Activated naive CD4-positive, alpha-beta T cell treated with anti-CD3 and anti-CD28 coated beads, Interleukin-2, amount 50 U/mL, for 24 hours (primary cell): ENCODE results near the gene PIEZO2.

Experiments
- H3K27ac Mint-ChIP-seq: one replicate; pipeline ENCODE4 v1.8.0; 2021; ENCODE audit warnings: mild to moderate bottlenecking, mixed read lengths
- H3K27me3 Mint-ChIP-seq: one replicate; pipeline ENCODE4 v1.8.0; 2021; ENCODE audit warnings: mixed read lengths
- H3K36me3 Mint-ChIP-seq: one replicate; pipeline ENCODE4 v1.8.0; 2021; ENCODE audit warnings: mixed read lengths
- H3K4me1 Mint-ChIP-seq: one replicate; pipeline ENCODE4 v1.8.0; 2021; ENCODE audit warnings: mixed read lengths
- H3K4me3 Mint-ChIP-seq: one replicate; pipeline ENCODE4 v1.8.0; 2021; ENCODE audit warnings: mild to moderate bottlenecking, mixed read lengths
- H3K9me3 Mint-ChIP-seq: one replicate; pipeline ENCODE4 v1.8.0; 2021; ENCODE audit warnings: mixed read lengths

Gene PIEZO2

DNA sequence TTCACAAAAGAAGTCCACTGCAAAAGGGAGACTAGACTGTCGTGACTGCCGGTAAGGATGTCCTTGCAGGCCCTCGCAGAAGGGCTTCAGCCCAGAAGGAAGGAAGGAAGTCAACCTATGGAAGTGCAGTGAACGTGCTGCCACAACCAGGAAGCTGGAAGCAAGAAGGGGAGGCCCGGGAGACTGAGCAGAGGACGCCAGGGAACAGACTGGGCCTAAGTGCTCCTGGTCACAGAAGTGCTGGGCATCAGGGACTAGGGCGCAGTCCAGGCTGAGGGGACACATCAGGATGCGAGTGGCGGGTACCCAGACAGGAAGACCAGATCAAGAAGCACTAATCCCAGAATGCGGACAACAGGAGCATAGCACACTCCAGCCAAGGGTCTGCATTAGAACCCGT lies 78.8 kb downstream of the PIEZO2 start:
- Mint-ChIP-seq H3K9me3 (peaks cover 5% of the 10 kb centered on the region), H3K27ac (no peak overlapping the region), H3K4me3 (no peak overlapping the region), H3K36me3 (no peaks in the 10 kb centered on the region), H3K4me1 (no peaks in the 10 kb centered on the region), H3K27me3 (no peaks in the 10 kb centered on the region)

DNA sequence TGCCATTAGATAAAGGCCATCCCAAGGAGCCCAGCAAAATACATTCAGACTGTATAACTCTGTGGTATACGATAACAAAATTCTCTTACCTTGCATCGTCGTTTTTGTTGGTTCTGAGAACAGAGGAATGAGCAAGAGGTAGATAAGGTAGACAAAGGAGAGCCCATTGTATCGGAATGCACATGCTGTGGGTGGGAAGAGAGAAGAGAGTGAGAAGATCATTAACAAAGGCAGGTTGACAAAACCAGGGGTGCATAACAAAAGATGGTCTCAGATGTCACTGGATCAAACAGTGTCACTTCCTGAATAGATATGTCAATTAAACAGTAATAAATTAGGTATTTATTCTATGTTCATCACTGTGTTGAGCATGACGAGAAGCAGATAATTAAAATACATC lies 83.3 kb downstream of the PIEZO2 start:
- H3K36me3 Mint-ChIP-seq = no peaks in the 10 kb centered on the region
- no peak overlapping the region for H3K4me3 Mint-ChIP-seq
- H3K4me1 Mint-ChIP-seq = no peaks in the 10 kb centered on the region
- H3K9me3 Mint-ChIP-seq = peaks cover 5% of the 10 kb centered on the region
- no peaks in the 10 kb centered on the region for H3K27me3 Mint-ChIP-seq
- no peak overlapping the region for H3K27ac Mint-ChIP-seq

DNA sequence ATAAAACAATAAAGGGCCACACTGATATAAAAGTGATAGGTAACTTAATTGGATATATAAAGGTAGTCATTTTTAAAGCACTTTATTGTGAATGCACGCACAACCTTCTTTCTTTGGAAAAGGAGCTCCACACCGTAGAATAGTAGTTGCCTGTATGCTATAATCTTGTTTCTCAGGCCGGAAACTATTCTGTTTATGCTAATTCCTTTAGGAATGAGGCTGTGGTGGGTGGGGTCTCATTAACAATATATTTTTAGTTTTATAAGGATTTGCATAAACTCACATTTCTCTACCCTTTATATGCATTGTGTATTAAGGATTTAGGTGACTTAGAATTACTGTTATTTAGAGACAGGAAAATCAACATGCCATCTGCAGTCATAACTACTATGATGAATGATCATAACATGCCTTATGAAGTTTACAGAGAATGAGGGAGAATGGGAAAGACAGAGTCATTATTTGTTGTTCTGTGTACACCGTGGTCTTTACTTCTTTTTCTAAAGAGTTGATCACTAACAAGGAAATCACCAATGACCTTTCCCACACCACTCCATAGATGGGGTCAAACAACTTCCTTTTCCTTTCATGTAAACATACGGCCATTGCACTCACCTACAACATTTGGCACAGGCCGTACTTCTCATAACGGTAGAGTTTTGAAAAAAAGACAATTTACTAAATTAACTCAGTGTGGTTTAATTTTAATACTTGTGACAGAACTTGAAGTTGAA lies 84.5 kb downstream of the PIEZO2 start:
- Mint-ChIP-seq H3K4me1 (no peaks in the 10 kb centered on the region), H3K4me3 (no peak overlapping the region), H3K9me3 (peaks cover 5% of the 10 kb centered on the region), H3K27ac (no peak overlapping the region), H3K36me3 (no peaks in the 10 kb centered on the region), H3K27me3 (no peaks in the 10 kb centered on the region)

DNA sequence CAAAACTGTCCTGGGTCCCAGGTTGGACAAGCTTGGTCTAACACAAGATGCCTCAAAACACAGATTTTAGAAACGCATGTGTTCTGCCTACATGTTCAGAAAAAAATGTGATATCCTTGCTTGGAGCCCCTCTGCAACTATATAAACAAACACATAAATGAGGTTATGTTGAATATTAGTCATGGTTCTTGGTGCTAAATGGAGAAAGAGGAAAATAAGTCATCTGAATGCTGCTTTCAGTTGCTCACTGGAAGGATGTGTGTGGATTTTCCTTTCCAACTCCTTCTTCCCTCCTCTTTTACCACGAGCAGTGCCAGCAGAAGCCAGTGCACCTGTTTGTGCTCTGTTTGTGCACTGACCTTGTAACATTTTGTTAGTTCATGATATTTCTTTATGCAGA lies 85.3 kb downstream of the PIEZO2 start:
- H3K9me3 Mint-ChIP-seq = peaks cover 5% of the 10 kb centered on the region
- H3K27ac Mint-ChIP-seq = no peak overlapping the region
- no peaks in the 10 kb centered on the region for H3K4me1 Mint-ChIP-seq
- no peak overlapping the region for H3K4me3 Mint-ChIP-seq
- no peaks in the 10 kb centered on the region for H3K27me3 Mint-ChIP-seq
- H3K36me3 Mint-ChIP-seq = no peaks in the 10 kb centered on the region

DNA sequence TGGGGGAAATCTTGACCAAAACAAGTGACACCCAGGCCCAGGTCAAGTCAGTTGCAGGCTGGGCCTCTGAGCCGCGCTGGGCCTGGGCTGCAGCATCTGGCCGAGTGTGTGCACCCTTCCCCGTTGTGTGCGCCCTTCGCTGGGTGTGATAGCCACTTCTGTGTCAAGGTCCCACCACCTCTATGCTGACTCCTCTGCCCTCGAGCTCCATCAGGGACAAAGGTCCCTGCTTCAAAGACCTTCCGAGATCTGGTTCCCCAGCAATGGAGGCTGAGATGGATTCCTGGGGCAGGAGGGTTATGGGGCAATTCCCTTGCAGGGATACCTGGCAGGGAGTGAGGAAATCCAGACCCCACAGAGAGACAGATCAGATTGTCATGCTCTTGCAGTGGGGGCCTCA lies 93.6 kb downstream of the PIEZO2 start:
- no peaks in the 10 kb centered on the region for H3K36me3 Mint-ChIP-seq
- no peak overlapping the region for H3K27ac Mint-ChIP-seq
- H3K27me3 Mint-ChIP-seq = no peaks in the 10 kb centered on the region
- H3K4me3 Mint-ChIP-seq = no peak overlapping the region
- H3K9me3 Mint-ChIP-seq = no peaks in the 10 kb centered on the region
- H3K4me1 Mint-ChIP-seq = no peaks in the 10 kb centered on the region

DNA sequence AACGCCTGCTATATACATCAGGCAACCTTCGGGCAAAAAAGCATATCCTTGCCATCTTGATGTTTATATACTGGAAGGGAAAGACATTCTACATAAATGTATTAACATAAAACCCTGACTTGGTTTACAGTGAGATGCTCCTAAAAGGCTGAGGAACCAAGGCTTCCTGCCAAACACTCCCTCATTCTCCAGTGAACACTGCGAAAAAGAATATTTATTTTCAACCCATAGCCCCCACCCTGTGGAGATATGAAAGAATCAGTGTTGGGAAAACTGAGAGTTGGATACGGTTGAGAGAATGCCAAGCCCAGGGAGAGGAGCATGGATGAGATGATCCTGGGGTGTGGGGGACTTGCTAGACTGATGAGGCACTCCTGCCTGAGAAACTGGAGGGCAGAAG lies 94.9 kb downstream of the PIEZO2 start:
- Mint-ChIP-seq H3K9me3 (no peaks in the 10 kb centered on the region), H3K36me3 (no peaks in the 10 kb centered on the region), H3K4me3 (no peak overlapping the region), H3K27me3 (no peaks in the 10 kb centered on the region), H3K4me1 (no peaks in the 10 kb centered on the region), H3K27ac (no peak overlapping the region)

DNA sequence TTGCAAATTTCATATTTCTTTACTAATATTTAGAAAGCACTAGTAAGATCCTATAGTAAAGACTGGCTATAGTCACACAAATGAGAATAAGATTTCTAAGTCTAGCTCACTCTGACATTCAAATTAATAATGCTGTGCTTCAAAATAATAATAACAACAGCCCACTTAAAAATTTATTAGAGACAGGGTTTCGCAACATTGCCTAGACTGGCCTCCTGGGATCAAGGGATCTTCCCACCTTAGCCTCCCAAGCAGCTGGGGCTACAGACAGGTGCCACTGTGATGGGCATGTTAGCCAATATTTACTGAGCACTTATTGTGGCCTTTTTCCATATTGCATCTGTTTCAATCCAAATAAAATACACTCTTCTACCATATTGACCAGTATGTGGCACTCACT lies 96.1 kb downstream of the PIEZO2 start:
- Mint-ChIP-seq H3K4me1 (no peaks in the 10 kb centered on the region), H3K27ac (no peak overlapping the region), H3K27me3 (no peaks in the 10 kb centered on the region), H3K4me3 (no peak overlapping the region), H3K36me3 (no peaks in the 10 kb centered on the region), H3K9me3 (no peaks in the 10 kb centered on the region)

DNA sequence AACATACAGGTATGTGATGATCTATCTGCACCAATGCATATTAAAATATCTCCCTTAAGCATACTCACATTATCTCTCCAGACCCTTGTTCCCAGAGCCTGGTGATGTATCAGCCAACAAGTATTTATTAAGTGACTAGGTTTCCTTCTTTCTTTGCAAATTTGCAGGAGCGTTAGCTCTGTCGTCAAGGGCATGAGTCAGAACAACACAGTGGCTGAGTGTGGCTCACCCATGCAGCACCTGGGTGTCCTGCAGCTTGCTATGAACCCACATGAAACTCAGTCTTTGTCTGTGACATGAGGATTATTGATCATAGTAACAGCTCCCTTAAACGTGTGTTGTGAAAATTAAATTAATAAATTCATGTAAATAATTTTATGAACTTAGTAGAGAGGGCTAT lies 96.6 kb downstream of the PIEZO2 start:
- no peak overlapping the region for H3K4me3 Mint-ChIP-seq
- H3K4me1 Mint-ChIP-seq = no peaks in the 10 kb centered on the region
- H3K27me3 Mint-ChIP-seq = no peaks in the 10 kb centered on the region
- no peak overlapping the region for H3K27ac Mint-ChIP-seq
- H3K9me3 Mint-ChIP-seq = no peaks in the 10 kb centered on the region
- no peaks in the 10 kb centered on the region for H3K36me3 Mint-ChIP-seq

DNA sequence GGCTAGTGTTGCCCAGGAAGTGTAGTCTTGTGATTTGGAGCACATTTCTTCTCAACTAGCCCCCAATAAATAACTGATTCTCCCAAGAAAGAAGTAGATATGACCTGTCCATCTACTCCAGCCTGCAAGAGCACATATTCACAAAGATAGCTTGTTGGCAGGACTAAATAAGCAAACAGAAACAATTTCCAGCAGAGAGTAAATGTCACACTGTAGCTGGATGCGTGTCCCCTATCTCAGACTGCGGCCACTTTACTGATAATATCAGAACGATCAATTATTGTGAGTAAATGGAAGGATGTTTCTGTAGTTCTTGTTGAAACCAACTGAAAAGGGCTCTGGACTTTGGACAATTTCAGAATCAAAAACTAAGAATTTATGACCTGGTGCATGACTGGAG lies 97.9 kb downstream of the PIEZO2 start:
- Mint-ChIP-seq H3K27me3 (no peaks in the 10 kb centered on the region), H3K27ac (no peak overlapping the region), H3K4me3 (no peak overlapping the region), H3K4me1 (no peaks in the 10 kb centered on the region), H3K36me3 (no peaks in the 10 kb centered on the region), H3K9me3 (no peaks in the 10 kb centered on the region)

DNA sequence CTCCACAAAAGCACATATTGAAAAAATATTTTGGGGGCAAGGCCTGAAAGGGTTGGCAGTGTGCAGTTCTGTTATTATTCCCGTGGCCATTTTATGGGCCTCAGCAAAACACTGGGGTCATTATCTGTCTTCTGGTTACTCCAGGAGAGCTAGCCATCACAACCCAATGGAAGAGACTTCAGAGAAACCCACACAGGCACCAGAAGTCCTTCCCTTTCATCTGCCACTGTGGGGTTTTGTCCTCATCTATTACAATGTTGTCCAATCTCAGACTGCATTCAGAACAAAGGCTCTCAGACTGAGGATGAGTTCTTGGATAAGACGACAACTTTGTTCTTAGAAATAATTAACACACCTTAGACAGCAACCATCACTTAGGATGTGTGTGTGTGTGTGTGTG lies 98.4 kb downstream of the PIEZO2 start:
- Mint-ChIP-seq H3K27ac (no peak overlapping the region), H3K9me3 (no peaks in the 10 kb centered on the region), H3K4me1 (no peaks in the 10 kb centered on the region), H3K36me3 (no peaks in the 10 kb centered on the region), H3K27me3 (no peaks in the 10 kb centered on the region), H3K4me3 (no peak overlapping the region)

DNA sequence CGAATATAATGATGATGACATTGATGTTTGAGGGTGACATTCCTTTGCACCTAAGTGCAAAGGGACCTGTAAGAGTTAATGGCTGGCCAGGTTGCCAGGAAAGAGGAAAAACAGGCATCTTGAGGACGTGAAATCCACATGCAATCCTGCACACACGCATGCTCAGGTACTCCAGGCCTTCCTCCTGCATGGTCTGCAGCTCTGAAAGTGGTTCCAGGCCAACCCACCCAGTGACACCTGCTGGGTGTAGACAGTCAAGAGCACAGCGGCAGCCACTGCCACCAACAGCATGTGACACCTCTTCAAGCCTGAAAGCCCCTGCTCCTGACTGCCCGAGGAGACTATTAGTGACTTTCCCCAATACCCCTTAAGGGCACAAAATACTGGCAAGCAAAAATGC lies 101.6 kb downstream of the PIEZO2 start:
- no peaks in the 10 kb centered on the region for H3K9me3 Mint-ChIP-seq
- no peak overlapping the region for H3K27ac Mint-ChIP-seq

DNA sequence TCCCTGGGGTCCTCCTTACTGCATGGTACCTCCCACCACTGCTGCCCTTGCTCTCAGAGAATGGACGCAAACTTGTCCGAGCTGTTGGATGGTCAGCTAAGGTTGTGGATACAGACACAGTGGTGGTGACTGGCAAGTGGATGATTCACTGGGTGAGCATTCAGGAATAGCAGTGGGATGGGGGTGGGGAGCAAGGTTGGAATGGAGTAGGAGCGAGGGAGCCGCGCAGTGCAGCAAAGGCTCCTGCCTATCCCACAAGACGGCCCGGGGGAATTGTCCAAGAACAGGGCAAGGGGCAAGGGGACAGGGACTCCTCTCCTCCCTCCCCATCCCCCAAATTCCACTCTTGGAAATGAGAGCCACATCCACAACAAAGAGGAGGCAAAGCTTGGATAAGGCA lies 102.2 kb downstream of the PIEZO2 start:
- no peaks in the 10 kb centered on the region for H3K36me3 Mint-ChIP-seq
- no peaks in the 10 kb centered on the region for H3K9me3 Mint-ChIP-seq
- H3K27me3 Mint-ChIP-seq = no peaks in the 10 kb centered on the region
- H3K4me1 Mint-ChIP-seq = no peaks in the 10 kb centered on the region
- H3K27ac Mint-ChIP-seq = no peak overlapping the region
- H3K4me3 Mint-ChIP-seq = no peak overlapping the region

More for the DNA sequence above, 101.6 kb downstream of the PIEZO2 start:
- no peaks in the 10 kb centered on the region for H3K27me3 Mint-ChIP-seq
- H3K4me3 Mint-ChIP-seq = no peak overlapping the region
- no peaks in the 10 kb centered on the region for H3K4me1 Mint-ChIP-seq
- H3K36me3 Mint-ChIP-seq = no peaks in the 10 kb centered on the region

DNA sequence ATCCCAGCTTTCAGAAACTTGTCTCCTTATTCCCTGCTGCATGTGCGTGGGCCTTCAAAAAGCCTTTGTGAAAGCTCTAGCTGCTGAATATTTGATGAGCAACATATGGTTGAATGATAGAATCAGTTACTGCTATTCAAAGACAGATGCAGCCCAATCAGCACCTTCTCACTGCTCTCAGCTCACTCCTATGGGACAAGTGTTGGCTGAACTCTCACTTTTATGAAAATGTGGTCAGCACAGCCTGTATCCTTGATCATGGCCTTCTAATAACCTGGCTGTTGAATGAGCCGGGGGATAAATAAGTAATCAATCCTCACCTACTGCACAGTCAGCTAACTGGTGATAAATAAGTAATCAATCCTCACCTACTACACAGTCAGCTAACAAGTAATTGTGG lies 103.2 kb downstream of the PIEZO2 start:
- H3K27ac Mint-ChIP-seq = no peak overlapping the region
- H3K36me3 Mint-ChIP-seq = no peaks in the 10 kb centered on the region
- no peaks in the 10 kb centered on the region for H3K27me3 Mint-ChIP-seq
- no peaks in the 10 kb centered on the region for H3K9me3 Mint-ChIP-seq
- no peaks in the 10 kb centered on the region for H3K4me1 Mint-ChIP-seq
- H3K4me3 Mint-ChIP-seq = no peak overlapping the region

DNA sequence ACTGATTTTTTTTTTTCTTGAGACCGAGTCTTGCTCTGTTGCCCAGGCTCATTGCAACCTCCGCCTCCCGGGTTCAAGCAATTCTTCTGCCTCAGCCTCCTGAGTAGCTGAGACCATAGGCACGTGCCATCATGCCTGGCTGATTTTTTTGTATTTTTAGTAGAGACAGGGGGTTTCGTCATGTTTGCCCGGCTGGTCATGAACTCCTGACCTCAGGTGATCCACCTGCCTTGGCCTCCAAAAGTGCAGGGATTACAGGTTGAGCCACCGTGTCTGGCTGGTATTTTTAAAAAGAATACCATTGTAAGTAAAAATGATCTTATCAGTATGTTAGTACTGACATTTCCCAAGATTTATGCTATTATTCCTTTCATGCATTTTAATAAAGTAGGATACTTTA lies 105.7 kb downstream of the PIEZO2 start:
- Mint-ChIP-seq H3K27ac (no peak overlapping the region), H3K36me3 (no peaks in the 10 kb centered on the region), H3K4me3 (no peak overlapping the region), H3K9me3 (no peaks in the 10 kb centered on the region), H3K27me3 (peaks cover 6% of the 10 kb centered on the region), H3K4me1 (no peaks in the 10 kb centered on the region)

DNA sequence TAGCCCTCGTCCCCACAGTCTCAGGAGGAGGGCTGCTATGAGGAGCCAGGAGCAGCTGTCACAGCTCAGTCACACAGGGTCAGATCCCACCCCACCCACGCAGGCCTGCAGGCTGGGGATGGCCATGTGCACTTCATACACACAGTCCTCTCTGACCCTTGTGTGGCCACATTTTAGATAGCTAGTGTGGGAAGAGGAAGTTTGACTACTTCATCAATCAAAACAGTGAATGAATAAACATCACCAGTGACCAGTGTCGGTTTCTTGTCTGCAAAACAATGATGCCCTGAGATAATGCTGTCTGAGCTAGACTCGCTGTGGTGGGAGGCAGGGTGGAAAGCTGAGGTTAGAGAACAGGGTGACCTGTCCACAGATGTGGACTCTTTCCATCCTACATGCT lies 107.1 kb downstream of the PIEZO2 start:
- Mint-ChIP-seq H3K27me3 (peaks cover 7% of the 10 kb centered on the region), H3K9me3 (no peaks in the 10 kb centered on the region)

DNA sequence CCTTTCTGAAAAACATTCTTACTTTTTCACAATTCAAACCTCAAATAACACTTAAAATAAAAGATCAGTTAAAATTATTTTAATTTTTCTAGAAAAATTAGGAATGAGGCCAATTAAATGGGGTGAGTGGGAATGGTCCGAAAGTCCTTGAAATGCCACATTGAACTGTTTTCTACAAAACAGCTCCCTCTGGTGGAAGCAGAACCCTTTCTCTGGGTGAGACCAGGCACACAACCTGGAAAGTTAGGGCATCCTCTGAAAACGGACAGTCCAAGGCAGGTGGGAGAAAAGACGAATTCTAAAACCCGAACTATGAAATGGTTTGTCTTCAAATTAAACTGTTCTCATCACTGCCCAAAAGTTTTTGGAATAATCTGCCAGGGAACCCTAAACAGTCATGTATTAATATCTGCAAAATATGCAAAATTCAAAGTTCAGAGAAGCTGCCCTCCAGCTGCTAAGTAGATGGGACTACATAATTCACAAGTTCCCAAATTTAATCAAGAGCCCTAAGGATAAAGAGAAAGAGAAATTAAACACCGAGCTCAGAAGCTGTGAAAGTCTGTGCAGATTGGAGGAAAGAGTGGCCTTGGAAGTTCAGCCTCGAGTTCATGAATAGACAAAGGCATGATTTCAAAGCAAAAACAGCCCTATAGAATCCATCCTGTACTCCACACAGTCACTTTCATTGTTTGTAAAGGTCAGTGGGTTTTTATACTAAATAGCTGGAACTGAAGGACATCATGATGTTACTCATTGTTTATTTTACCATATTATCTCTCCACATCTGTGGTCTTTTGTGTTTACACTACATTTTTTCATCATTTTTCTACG lies 108.3 kb downstream of the PIEZO2 start:
- no peaks in the 10 kb centered on the region for H3K36me3 Mint-ChIP-seq
- H3K4me1 Mint-ChIP-seq = no peaks in the 10 kb centered on the region
- H3K4me3 Mint-ChIP-seq = no peak overlapping the region
- no peaks in the 10 kb centered on the region for H3K9me3 Mint-ChIP-seq
- H3K27ac Mint-ChIP-seq = no peak overlapping the region
- peaks cover 7% of the 10 kb centered on the region for H3K27me3 Mint-ChIP-seq

More for the DNA sequence above, 107.1 kb downstream of the PIEZO2 start:
- no peaks in the 10 kb centered on the region for H3K4me1 Mint-ChIP-seq
- no peak overlapping the region for H3K27ac Mint-ChIP-seq
- no peaks in the 10 kb centered on the region for H3K36me3 Mint-ChIP-seq
- H3K4me3 Mint-ChIP-seq = no peak overlapping the region
